Stimulated activated CD8-positive, alpha-beta memory T cell treated with anti-CD3 and anti-CD28 coated beads, Interleukin-12 subunit alpha, Interleukin-12 subunit beta, amount 100 ng/mL, for 1 hour (primary cell): ENCODE measurements around the gene RALGPS1.
"Not testable (repeated sequence)": the region's sequence is repeated elsewhere in the genome, so short reads cannot be mapped to it uniquely, and the experiment has no call there.

Experiments used
- DNase-seq: peaks from one replicate; pipeline ENCODE4 v3.0.0-alpha.2; 2020; ENCODE audit warnings: low read depth

Gene RALGPS1

DNA sequence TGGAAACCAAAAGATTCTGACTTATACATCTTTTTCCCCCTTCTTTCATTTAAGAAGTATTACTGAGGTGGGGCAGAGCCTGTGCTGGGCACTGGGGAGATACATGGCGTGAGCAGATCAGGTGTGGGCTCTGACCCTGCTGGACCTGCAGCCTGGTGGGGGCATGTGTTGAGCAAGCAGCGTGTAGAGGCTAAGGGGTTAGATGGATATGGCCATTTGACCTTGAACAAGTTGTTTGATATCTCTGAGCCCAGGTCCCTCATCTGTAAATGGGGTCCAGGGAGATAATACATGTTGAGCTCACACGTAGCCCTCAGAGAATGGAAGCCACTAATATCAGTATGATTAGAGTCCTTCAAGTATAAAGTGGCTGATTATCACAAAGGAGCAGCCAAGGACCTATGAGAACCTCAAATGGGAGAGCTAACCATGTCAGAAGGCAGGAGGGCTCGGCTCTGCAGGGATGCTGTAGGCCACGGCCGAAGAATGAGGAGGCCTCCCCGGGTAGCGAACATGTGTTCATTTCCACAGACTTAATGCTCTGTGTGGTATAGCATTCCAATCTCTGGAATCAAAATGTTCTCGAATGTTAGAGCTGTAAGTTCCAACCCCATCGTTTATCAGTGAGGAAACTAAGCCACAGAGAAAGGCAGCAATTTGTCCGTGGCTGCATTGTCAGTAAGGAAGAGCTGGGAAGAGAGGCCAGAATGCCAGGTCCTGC lies 223.2 kb downstream of the RALGPS1 start:
- no peak for DNase-seq

DNA sequence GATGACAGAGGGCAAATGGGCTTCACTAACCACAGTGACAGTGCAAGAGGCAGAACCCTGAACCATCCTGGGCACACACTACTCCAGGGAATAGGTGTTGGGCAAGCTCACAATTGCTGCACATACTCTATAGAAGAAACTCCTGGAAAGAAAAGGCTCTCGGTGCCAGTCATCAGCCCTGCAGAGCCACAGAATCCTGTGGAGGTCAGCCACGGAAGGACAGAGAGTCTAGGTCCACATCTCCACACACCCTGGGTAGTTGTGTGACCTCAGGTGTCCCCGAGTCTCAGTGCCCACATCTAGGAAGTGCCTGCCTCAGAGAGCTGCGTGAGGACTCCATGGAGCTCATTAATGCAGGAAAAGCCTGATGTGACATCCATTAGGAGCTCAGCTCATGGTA lies 223.9 kb downstream of the RALGPS1 start:
- no peak for DNase-seq

DNA sequence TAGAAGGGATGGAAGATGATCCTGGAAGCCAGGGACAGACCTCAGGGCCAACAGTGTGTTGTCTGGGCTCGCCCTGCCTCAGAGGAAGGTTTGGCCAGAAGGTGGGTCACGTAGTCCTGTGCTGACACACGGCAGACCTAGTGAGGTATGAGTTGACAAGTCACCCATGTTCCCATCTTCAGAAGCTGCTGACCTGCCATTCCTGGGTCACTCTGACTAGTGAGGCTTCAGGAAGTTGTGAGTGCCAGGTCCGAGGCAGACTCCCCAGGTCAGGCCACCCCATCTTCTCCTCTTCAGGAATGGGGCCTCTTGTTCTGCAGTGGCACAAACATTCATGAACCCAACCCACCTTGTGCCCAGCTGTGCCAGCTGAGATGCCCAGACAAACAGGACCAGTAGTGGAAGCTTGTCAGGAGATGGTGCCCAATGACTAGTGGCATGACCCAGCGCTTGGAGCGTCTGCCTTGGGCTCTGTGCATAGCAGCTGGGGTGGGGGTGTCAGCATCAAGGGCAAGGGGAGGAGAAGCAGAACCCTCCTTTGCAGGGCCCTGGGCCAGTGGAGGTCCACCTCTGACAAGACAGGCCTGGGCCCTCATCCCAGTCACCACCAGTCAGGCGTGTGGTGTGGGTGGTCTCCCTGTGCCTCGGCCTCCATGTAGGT lies 224.6 kb downstream of the RALGPS1 start:
- no peak for DNase-seq

DNA sequence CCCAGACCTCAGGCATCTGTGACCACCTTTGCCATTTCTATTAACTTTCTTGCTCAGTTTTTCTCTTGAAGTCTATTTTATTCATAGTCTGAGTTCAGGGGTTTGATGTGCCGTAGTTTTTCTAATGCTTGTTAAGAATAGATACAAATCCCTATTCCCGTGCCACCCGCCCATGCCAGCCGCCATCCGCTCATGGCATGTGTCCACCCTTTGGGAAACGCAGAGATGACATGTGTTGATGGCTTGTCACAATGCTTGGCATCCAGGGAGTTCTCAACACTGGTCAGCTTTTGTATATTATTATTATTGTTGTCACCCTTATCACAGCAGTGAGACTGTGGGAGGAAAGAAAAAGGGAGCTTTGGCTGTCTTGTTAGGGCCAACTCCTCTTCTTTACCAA lies 225.2 kb downstream of the RALGPS1 start:
- DNase-seq, result no peak

DNA sequence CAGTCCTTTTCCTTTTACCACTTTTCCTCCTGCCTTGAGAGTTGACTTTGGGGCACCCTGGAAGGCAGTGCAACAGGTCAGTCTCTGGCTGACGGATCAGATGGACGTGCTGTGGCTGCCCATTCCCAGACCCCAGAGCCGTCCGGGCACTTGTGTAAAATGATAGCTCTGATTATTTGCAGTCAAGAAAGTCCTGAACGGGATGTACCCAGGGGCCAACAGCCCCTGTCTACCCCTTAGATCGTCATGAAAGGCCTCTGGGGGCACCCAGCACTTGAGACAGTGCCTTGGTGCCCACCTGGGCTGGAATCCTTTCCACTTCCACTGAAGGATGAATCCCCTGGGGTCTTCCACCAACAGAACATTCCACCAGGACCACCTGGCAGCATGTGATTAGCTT lies 225.6 kb downstream of the RALGPS1 start:
- DNase-seq, result no peak

DNA sequence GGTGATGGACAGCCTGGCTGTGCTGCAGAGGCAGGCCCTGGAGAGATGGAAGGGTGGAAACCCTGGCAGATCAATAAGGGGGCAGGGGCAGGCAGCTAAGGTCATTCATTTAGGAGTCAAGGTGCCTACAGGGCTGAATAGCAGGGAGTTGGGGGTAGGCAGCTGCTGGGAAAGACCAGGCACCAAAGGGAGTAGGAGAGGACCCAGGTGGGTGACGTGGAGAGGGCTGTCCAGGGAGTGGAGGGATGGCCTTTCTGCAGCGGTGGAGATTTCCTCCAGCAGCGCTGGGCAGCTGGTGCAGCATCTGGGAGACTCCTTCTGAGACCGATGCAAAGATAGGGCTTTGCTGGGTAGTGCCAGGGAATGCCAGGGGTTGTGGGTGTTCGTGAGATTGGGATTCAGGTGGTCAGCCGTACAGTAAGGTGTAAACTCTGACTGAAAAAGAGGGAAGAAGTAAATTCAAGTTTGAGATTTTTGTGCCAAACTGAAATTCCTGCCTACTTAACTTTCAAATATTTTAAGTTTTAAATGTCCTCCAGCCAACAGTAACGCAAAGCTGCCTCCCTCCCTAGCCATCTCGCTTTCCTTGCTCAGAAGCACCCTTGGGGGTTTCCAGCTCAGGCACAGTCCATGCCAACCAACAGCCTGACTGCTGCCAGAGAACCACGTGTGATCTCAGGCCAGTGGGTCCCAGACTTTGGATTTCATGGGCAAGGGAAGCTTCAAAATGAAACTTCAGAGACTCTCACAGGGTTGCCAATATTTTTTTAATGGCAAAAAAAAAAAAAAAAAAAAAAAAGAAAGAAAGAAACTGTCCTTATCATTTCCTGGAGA lies 226.5 kb downstream of the RALGPS1 start:
- no peak for DNase-seq

DNA sequence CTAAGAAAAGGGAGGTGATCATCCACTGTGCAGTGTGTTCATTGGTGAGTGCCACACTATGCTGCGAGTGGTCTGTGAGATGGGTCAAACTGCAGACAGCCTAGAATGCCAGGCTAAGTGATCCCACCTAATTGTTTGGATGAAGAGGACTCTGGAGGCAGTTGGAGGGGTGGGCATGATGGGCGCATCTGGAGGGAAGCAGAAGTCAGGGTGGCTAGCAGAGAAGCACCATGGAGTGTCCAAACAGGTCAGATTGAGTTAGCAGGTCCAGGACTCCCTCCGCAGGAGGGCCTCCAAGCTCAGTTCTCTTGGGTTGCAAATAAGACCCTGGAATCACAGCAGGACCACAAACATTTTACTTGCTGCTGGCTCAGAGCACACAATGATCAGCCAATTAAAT lies 227.7 kb downstream of the RALGPS1 start:
- DNase-seq, result no peak

DNA sequence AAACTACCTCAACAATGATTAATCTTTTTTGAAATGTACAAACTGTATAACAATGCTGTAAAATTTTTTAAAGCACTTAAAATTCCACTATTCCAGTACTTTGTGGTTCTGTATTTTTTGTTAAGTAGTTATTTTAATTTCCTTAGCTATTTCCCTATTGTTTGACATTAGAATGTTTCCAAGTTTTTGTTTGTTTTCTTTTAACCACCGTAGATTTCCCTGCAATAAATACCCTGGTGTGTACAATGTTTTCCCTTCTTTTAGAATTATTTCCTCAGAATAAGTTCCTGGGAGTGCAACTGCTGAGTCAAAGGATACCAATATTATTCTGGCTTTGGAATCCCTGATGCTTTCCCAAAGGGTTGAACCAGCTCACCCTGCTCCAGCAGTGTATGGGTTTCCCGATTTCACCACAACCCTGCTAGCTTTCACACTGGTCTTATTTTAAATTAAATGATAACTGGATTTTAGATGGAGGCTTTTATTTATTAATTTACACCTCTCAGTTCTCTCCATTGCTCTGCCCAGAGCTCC lies 228.4 kb downstream of the RALGPS1 start:
- no peak for DNase-seq

DNA sequence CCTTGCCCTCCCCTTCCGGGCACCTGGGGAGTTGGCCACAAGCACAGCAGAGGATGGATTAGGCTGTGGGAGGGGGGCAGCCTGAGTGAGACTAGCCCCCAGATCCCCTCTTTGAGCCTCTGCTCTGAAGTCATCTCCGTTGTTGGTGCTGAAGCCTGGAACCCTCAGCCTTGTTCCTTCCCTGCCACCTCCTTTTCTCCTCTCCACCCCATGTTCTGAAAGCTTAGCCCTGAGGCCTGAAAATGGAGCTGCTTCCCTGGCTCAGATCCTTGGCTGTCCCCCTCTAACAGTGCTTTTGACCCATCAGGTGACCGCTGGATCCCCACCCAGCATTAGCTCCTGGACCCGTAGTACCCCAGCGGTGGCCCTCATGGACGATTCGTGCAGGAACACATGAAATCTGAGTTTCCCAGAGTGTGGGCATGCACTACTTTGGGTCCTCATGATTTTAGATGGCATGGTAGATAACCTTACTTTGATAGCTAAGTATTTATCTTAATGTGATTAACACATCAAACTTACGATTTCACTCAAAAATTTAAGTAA lies 229.4 kb downstream of the RALGPS1 start:
- DNase-seq, result no peak

DNA sequence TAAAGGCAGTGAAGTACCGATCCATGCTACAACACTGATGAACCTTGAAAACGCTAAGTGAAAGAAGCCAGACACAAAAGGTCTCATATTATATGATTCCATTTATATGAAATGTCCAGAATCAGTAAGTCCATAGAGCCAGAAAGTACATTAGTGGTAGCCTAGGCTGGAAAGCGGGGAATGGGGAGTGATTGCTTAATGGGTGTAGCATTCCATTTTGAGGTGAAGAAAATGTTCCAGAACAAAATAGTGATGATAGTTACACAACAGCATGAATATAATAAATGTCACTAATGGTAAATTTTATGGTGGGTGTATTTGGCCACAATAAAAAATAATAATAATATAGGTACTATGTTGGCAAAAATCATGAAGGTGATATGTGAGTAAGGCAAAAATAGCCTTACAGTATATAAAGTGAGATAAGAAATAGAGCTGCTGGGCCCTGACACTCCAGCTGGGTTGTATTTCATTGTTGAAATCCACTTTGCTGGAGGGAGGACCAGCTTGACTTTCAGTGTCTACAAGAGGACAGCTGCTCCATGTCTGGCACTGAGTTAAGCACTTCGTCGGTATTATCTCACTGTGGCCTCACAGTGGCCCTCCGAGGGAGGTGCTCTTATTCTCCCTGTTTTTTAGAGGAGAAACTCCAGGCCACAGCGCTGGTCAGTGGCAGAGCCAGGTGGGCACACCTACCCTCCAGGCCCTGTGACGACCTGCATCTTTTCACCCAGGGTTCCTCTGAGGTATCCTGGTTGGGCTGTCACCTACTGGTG lies 230.3 kb downstream of the RALGPS1 start:
- DNase-seq, result no peak

DNA sequence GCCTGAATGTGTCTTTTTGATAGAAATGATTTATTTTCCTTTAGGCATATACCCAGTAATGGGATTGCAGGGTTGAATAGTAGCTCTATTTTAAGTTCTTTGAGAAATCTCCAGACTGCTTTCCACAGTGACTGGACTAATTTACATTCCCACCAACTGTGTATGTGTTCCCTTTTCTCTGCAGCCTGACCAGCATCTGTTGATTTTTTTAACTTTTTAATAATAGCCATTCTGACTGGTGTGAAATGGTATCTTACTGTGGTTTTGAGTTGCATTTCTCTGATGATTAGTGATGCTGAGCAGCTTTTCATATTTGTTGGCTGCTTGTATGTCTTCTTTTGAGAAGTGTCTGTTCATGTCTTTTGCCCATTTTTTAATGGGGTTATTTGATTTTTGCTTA lies 232.3 kb downstream of the RALGPS1 start:
- not testable (repeated sequence) for DNase-seq

DNA sequence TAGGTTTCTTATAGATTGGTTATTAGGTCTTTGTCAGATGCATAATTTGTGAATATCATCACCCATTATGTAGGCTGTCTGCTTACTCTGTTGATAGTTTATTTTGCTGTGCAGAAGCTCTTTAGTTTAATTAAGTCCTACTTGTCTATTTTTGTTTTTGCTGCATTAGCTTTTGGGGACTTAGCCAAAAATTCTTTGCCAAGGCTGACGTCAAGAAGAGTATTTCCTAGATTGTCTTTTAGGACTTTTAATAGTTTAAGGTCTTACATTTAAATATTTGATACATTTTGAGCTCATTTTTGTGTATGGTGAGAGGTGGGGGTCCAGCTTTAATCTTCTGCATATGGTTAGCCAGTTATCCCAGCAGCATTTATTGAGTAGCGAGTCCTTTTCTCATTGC lies 232.7 kb downstream of the RALGPS1 start:
- DNase-seq, result no peak

DNA sequence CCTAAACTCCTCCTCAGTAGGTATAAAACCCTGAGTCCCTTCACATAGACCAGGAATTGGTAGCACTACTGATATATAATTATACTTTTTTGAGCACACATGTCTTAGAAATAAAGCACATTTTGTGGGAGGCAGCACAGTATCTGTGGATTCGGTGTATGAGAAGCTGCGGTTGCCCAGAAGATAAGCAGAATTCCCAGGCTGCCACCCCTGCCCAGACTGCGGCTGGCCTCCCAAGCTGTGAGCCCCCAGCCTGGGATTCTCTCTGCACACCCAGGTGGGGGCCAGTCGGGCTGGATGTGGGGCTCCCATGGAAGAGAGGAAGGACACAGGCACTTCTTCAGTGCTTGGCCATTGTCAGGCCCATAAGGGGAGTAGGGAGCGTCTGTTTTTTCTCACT lies 233.4 kb downstream of the RALGPS1 start:
- DNase-seq, result no peak

DNA sequence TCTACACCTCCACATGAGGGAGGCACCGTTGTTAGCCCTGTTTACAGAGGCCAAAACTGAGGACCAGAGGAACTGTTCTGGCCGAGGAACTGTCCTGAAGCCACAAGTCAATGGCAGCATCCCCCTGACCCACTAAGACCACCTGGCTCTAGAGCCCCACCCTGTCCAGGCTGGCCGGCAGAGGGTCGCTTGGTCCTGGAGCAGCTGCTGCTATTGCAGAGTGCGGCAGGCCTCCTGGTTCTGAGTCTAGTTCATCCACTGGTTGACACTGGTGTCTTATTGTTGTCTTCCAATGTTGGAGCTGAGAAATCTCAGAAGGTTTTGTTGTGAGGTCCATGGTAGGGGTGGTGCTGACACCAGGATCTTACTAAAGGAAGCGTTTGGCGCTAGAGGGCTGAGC lies 234.4 kb downstream of the RALGPS1 start:
- DNase-seq, result no peak

DNA sequence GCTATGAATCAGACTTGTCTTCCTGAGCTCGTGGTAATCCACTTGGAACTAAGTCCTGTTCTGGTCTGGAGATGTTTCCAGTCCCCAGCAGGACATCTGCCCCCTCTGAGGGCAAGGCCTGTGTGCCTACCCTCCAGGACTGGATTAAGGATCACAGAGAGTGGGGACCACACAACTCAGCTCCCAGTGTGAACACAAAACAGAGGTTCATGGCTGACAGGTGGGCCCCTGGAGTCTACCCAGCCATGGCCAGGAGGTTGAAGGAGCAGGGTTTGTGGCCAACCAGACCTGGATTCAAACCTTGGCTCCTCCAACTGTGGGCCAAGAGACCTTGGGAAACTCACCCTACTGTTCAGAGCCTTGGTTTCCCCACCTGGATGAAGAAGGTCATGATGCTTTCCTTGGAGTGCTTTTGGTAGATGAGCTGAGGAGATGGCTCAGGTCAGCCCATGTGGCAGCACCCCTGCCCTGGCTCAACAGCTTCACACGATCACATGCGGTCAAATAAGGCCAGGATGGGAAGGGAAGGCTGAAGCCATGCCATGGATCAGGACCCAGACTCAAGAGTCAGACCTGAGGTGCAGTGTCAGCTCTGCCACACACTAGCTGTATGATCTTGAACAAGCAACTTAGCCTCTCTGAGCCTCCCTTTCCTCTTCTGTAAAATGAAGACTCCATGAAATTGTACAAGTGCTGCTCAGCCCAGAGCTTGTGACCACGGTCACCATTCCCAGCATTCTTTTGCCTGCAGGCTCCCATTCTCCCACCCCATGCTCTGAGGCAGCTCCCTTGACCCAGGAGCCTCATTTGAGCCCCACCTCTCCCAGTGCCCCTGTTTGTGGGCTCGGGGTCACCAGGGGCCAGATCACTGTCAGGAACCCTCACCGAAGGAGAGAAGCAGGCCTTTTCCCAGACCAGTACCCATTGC lies 235.1 kb downstream of the RALGPS1 start:
- DNase-seq, result no peak

DNA sequence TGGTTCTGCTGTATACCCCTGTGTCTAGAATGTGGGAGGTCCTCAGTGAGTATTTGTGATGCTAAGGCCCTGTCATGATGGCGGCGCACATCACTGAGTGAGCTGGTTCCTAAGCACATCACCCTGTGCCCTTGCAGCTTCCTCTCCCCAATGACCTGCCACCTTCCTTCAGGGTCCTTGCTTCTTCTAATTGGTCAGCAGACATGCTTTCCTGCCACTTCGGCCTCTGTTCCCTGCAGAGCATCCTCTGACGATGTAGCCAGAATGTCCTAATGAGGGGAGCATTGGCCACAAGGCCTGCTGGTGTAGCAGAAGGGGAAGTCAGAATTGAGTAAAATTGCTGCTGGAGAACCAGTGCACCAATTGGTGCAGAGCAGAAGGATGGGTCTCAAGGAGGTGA lies 238.9 kb downstream of the RALGPS1 start:
- no peak for DNase-seq

DNA sequence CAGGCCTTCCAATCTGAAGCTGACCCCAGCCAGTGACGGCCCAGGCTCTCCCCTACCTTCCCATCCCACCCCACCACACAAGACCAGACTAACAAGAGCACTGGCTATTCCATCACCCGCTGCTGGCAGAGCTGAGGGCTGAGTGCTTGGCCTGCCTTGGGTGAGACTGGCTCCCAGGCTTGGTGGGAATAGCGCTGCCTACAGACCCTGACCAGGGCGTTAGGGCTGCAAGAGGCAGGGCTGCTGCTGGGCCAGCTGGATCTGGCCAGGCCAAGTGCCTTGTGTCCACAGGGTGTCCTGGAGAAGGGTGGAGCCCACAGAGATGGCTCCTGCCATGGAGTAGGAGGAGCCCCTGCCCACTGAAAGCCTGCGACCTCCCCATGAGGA lies 239.4 kb downstream of the RALGPS1 start:
- no peak for DNase-seq

DNA sequence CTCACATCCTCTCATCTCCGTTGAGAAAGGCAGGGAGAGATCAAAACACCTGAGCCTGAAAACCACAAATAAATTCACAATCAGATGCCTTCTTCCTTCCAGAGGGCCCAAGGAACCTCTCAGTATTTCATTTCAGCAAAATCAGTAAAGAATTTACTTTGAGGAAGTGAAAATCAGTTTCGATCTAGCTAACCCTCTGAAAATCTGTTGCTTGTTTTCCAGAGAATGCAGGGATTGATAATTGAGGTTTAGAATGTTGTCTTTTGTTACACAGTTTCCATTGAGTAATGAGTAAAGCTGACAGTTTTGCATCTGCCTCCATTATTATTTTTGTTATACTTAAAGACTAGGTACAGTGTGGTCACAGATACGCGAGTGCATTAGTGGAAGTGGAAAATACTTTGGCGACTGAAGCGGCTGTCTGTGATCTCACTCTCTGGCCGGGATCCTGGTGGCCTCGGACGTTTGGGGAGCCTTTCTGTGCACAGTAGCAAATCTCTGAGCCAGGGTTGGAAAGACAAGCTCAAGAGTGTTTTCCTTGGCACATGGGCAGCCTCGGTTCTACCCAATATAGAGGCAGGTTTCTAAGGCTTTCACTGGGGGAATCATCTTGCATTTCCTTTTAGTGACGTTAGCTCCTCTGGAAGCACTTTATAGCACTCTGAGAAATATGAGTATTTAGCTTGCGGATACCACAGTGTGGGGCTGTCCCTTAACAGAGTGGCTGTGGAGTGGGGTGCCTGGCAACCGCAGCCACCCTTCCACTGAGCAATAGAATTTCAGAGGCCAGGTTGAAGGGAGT lies 240.0 kb downstream of the RALGPS1 start:
- no peak for DNase-seq

DNA sequence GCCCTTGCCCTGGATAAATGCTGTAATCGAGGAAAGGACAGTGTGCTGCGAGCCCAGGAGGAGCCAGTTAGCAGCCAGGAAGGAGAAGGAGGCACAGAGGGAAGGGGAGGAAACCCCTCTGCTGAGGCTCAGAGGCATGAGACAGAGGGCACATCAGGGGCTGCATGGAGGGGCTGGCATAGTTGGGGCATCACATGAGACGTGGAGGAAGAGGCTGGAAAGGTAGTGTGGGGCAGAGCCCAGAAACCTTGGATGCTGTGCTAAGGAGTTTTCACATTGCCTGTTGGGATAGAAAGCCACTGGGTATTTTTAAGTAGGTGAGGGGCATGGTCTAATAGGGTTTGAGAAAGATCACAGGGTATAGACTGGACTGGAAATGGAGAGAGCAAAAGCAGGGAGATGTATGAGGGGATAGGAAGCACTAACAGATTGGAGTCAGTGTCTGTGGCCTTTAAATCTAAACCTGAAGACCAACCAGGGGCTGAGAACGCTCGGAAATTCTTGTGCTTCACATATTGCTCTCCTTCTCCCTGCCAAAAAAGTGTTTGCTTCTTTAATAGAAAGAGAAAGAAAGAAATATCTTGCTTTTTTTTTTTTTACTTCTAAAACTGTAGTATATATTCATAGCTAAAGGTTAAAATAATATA lies 240.9 kb downstream of the RALGPS1 start:
- DNase-seq, result no peak
